M059J (cell line): ENCODE results near the gene LHX4. TPM values are rescaled to one million over a fixed set of nuclear protein-coding genes. Genes with fewer than 3 reads are reported as not detected.

Source experiments
- DNase-seq: peaks from one replicate; pipeline ENCODE4 v3.0.0-alpha.2; 2012; ENCODE audit warnings: low read depth
- total RNA-seq: library from RNA; depleted of rRNA; stranded (reverse); fragments of >200 nt; shearing (Covaris generic); gene quantifications from 2 replicates; pipeline ENCODE4 v1.2.3, GENCODE V29; 2014

Gene LHX4
- total RNA-seq, 1 experiment from 2014 or later, result 0.02 TPM

GRCh38 chr1:180227861-180228647 is 2.0 kb upstream of the LHX4 start:
- no peak for DNase-seq

GRCh38 chr1:180228648-180229482 is 1.2 kb upstream of the LHX4 start:
- peak; percentile 28 for DNase-seq

GRCh38 chr1:180230416-180230790 is 339 bp downstream of the LHX4 start:
- DNase-seq, result no peak

GRCh38 chr1:180230791-180231505 is 884 bp downstream of the LHX4 start:
- DNase-seq, result peak; percentile 71

GRCh38 chr1:180231506-180231921 is 1.4 kb downstream of the LHX4 start:
- peak; percentile 73 for DNase-seq

- no peak for DNase-seq
These were observed 1.9 kb downstream of the LHX4 start for GRCh38 chr1:180231936-180232335.

- no peak for DNase-seq
These were observed 2.5 kb downstream of the LHX4 start for GRCh38 chr1:180232521-180233043.

- DNase-seq, result no peak
These were observed 3.3 kb downstream of the LHX4 start for GRCh38 chr1:180233191-180234011.

GRCh38 chr1:180234369-180235076 is 4.5 kb downstream of the LHX4 start:
- peak; percentile 34 for DNase-seq

- no peak for DNase-seq
These were observed 5.0 kb downstream of the LHX4 start for GRCh38 chr1:180235077-180235501.

GRCh38 chr1:180235502-180236239 is 5.6 kb downstream of the LHX4 start:
- DNase-seq, result no peak

GRCh38 chr1:180236698-180237509 is 6.8 kb downstream of the LHX4 start:
- DNase-seq, result no peak

GRCh38 chr1:180237869-180238476 is 7.9 kb downstream of the LHX4 start:
- no peak for DNase-seq

- DNase-seq, result no peak
These were observed 8.6 kb downstream of the LHX4 start for GRCh38 chr1:180238675-180239074.

GRCh38 chr1:180239145-180240096 is 9.4 kb downstream of the LHX4 start:
- DNase-seq, result no peak

GRCh38 chr1:180241716-180242544 is 11.9 kb downstream of the LHX4 start:
- peak; percentile 31 for DNase-seq
